Keratinocyte (primary cell): ENCODE results near the gene SDF2. TPM values are rescaled to one million over a fixed set of nuclear protein-coding genes. Genes with fewer than 3 reads are reported as not detected.

ENCODE experiments used
- DNase-seq: peaks from one replicate; pipeline ENCODE4 v3.0.0-alpha.2; 2011; ENCODE audit warnings: low read depth, missing footprints, low spot score
- FAIRE-seq: peaks from 2 replicates; lab custom pipeline; 2011; peaks lifted over from hg19 to GRCh38; lab: Jason Lieb, UNC
- H2AFZ ChIP-seq: 2 replicates; pipeline ENCODE4 v1.6.0; 2012; ENCODE audit warnings: low read length, control low read depth, inconsistent platforms; ENCODE audit not compliant: control insufficient read depth
- H3K27ac ChIP-seq: 2 replicates; pipeline ENCODE4 v1.5.1; 2011; ENCODE audit warnings: low read length; ENCODE audit not compliant: control insufficient read depth, insufficient read depth
- H3K27me3 ChIP-seq: 3 replicates; pipeline ENCODE4 v1.6.0; 2011; ENCODE audit warnings: low read length; ENCODE audit not compliant: control insufficient read depth, insufficient read depth; ENCODE audit errors: extremely low read depth
- H3K36me3 ChIP-seq, 2 experiments: 2 replicates in 1 of 2; 3 replicates in 1 of 2; pipeline ENCODE4 v1.5.1; 2011; ENCODE audit warnings: low read length in 2 of 2, mild to moderate bottlenecking in 1 of 2; ENCODE audit not compliant: control insufficient read depth in 2 of 2, insufficient read depth in 2 of 2; ENCODE audit errors: extremely low read depth in 1 of 2
- H3K4me1 ChIP-seq: 3 replicates; pipeline ENCODE4 v1.5.1; 2011; ENCODE audit warnings: low read length; ENCODE audit not compliant: control insufficient read depth, insufficient read depth; ENCODE audit errors: extremely low read depth
- H3K4me2 ChIP-seq: 3 replicates; pipeline ENCODE4 v1.6.0; 2011; ENCODE audit warnings: low read depth, low read length; ENCODE audit not compliant: control insufficient read depth, insufficient read depth; ENCODE audit errors: extremely low read depth
- H3K4me3 ChIP-seq, 3 experiments: fragments of 200-600 bp in 1 of 3; sonication (generic) in 1 of 3; 2 replicates in 2 of 3; 3 replicates in 1 of 3; pipeline ENCODE4 v1.5.1; 2011 to 2016; ENCODE audit warnings: low read length in 3 of 3, mild to moderate bottlenecking in 3 of 3, control low read depth in 2 of 3, inconsistent platforms in 1 of 3, low read depth in 1 of 3, mixed read lengths in 1 of 3, mixed run types in 1 of 3, moderate library complexity in 1 of 3; ENCODE audit not compliant: control insufficient read depth in 2 of 3, insufficient read depth in 2 of 3; ENCODE audit errors: extremely low read depth in 1 of 3
- H3K79me2 ChIP-seq: 2 replicates; pipeline ENCODE4 v1.6.0; 2012; ENCODE audit warnings: low read length; ENCODE audit not compliant: control insufficient read depth, insufficient read depth
- H3K9ac ChIP-seq: 3 replicates; pipeline ENCODE4 v1.6.0; 2011; ENCODE audit warnings: low read length; ENCODE audit not compliant: control insufficient read depth, insufficient read depth; ENCODE audit errors: extremely low read depth
- H3K9me1 ChIP-seq: 3 replicates; pipeline ENCODE4 v1.6.0; 2011; ENCODE audit warnings: low read length; ENCODE audit not compliant: control insufficient read depth, insufficient read depth; ENCODE audit errors: extremely low read depth
- H3K9me3 ChIP-seq: 2 replicates; pipeline ENCODE4 v1.5.1; 2012; ENCODE audit warnings: low read depth, low read length; ENCODE audit not compliant: control insufficient read depth
- H4K20me1 ChIP-seq: 3 replicates; pipeline ENCODE4 v1.6.0; 2011; ENCODE audit warnings: low read length; ENCODE audit not compliant: control insufficient read depth, insufficient read depth; ENCODE audit errors: extremely low read depth
- CTCF ChIP-seq, 3 experiments: IDR thresholded peaks in 1 of 3; conservative IDR thresholded peaks in 1 of 3; optimal IDR thresholded peaks in 1 of 3; 2 replicates in 2 of 3; 3 replicates in 1 of 3; pipeline versions ENCODE3 to v1.5.1; 2011; ENCODE audit warnings: low read length in 3 of 3, mild to moderate bottlenecking in 3 of 3, moderate library complexity in 2 of 3, control low read depth in 1 of 3, inconsistent platforms in 1 of 3; ENCODE audit not compliant: insufficient read depth in 2 of 3; ENCODE audit errors: extremely low read depth in 1 of 3
- EZH2 ChIP-seq: IDR thresholded peaks from one replicate; pipeline ENCODE4 v1.6.1; 2012; ENCODE audit warnings: inconsistent platforms, mild to moderate bottlenecking, low read length, moderate library complexity
- dilution Hi-C: fragments of 300-500 bp; cut with MboI; formaldehyde crosslinking; loops from one replicate; pipeline ENCODE4 v1.7.0; 2020; ENCODE audit warnings: low sequenced_read_pairs; ENCODE audit not compliant: extremely low pct_ligation_motif_present
- polyA plus RNA-seq, 5 experiments: library from polyadenylated mRNA; depleted of rRNA in 3 of 5; stranded (reverse) in 3 of 5; stranded (forward) in 1 of 5; unstranded in 1 of 5; fragments of >200 nt; gene quantifications; 1 replicate in 1 of 5; 2 replicates in 3 of 5; 3 replicates in 1 of 5; pipeline versions ENCODE4 v1.2.1 to v1.2.3, GENCODE V29; 2011 to 2012; ENCODE audit warnings: missing spikeins in 2 of 5, low read depth in 1 of 5, low replicate concordance in 1 of 5

Gene SDF2
- polyA plus RNA-seq, 1 donor (not counting 4 experiments of a cell fraction or from before 2014, with no cell fraction given) = 61.5 TPM

DNA sequence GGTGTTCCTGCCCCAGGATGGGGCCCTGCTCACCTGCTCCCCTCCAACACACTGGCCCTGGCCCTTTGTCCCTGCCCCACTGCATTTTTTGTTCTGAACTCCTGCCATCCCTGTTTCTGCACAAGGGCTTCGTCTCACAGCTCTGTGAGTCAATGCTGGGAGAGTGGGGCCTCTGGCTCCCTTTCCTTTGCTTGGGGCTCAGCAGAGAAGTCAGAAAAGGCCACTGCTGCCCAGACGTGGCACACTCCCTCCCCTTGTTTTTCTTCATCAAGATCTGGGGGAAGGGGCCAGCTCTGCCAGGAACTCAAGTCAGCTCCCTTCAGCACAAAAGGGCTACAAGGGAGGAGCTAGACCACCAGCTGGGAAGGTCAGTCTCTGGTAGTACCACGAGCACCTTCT, 41.0 kb upstream of the SDF2 start:
- no peak overlapping the region for H2AFZ ChIP-seq
- no peaks in the 10 kb centered on the region for H3K79me2 ChIP-seq
- H3K9me1 ChIP-seq = no peaks in the 10 kb centered on the region
- no peaks in the 10 kb centered on the region for H3K9me3 ChIP-seq
- H3K36me3 ChIP-seq = peaks cover 41 to 49% of the 10 kb centered on the region in 2 experiments
- H3K4me1 ChIP-seq = no peaks in the 10 kb centered on the region
- no peak overlapping the region for H3K9ac ChIP-seq
- dilution Hi-C loops = no loop called here
- no peak for DNase-seq
- no peaks in the 10 kb centered on the region for H3K27me3 ChIP-seq
- TF ChIP-seq CTCF (optimal IDR thresholded peaks at IDR 0.05 in 1 of 3, IDR thresholded peaks at IDR 0.05 in 1 of 3, conservative IDR thresholded peaks at IDR 0.05 in 1 of 3; ENCODE audit: extremely low read depth in 1 of 3, insufficient read depth in 2 of 3, low read length in 3 of 3) (no peak), EZH2 (no peak)
- no peak overlapping the region for H3K4me2 ChIP-seq
- no peak overlapping the region for H3K27ac ChIP-seq
- no peak overlapping the region for H3K4me3 ChIP-seq
- no peaks in the 10 kb centered on the region for H4K20me1 ChIP-seq
- no peak for FAIRE-seq

DNA sequence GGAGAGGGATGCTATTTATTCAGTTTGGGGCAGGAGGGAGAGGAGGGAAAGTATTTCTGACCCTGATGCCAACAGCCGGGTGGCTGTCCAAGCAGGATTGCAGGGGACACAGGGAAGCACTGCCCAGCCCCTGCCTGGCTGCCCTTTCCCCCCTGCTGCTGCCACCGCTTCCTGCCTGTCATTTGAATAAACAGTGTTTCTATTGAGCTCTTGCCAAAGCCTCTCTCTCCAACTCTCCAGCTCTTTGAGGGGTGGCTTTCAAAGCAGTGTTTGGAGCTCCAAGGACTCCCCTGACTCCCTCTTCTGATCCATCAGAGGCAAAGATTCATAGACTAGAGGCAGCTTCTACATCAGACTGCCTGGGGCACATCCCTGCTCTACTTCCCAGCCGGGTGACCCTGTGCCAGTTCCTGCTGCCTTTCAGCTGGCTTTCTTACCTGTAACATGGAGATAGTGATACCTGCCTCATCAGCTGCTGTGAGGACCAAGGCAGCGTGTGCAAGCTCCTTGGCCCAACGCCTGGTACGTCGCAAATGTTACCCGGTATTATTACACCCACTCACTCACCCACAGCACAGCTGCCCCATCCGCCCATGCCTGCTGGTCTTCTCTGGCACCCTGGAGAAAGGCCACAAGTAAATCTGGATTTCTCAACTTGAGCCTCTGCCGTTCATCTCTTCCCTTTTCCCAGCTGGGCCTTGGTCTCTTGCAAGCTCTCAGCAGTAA, 40.5 kb upstream of the SDF2 start:
- no peaks in the 10 kb centered on the region for H3K9me3 ChIP-seq
- no peaks in the 10 kb centered on the region for H3K79me2 ChIP-seq
- H4K20me1 ChIP-seq = no peaks in the 10 kb centered on the region
- FAIRE-seq (no peak), DNase-seq (no peak)
- no peak overlapping the region for H3K4me2 ChIP-seq
- no peaks in the 10 kb centered on the region for H3K4me1 ChIP-seq
- dilution Hi-C loops = no loop called here
- TF ChIP-seq EZH2 = no peak
- no peak for TF ChIP-seq CTCF (optimal IDR thresholded peaks at IDR 0.05 in 1 of 3, IDR thresholded peaks at IDR 0.05 in 1 of 3, conservative IDR thresholded peaks at IDR 0.05 in 1 of 3; ENCODE audit: extremely low read depth in 1 of 3, insufficient read depth in 2 of 3, low read length in 3 of 3)
- H2AFZ ChIP-seq = no peak overlapping the region
- H3K36me3 ChIP-seq = peaks cover 46 to 51% of the 10 kb centered on the region in 2 experiments
- H3K27me3 ChIP-seq = no peaks in the 10 kb centered on the region
- H3K27ac ChIP-seq = no peak overlapping the region
- no peak overlapping the region for H3K9ac ChIP-seq
- no peak overlapping the region for H3K4me3 ChIP-seq
- no peaks in the 10 kb centered on the region for H3K9me1 ChIP-seq
